ENCODE data around the gene RSPH3.
"Not testable (repeated sequence)": the region's sequence is repeated elsewhere in the genome, so short reads cannot be mapped to it uniquely, and the experiment has no call there.

RSPH3 gene

GRCh38 chr6:159023893-159024292, 23.9 kb upstream of the RSPH3 start:
- DNase-seq (ENCODE audit: low read depth): no peak

GRCh38 chr6:159020011-159020410, 20.0 kb upstream of the RSPH3 start:
- no peak for DNase-seq (ENCODE audit: low read depth)

- DNase-seq (ENCODE audit: low read depth): no peak
Measured at GRCh38 chr6:159017757-159018559, 18.0 kb upstream of the RSPH3 start.

GRCh38 chr6:159014406-159014805, 14.4 kb upstream of the RSPH3 start:
- DNase-seq (ENCODE audit: low read depth): no peak

GRCh38 chr6:159013229-159013628, 13.2 kb upstream of the RSPH3 start:
- DNase-seq (ENCODE audit: low read depth): no peak

- no peak for DNase-seq (ENCODE audit: low read depth)
Measured at GRCh38 chr6:159012201-159012600, 12.2 kb upstream of the RSPH3 start.

- not testable (repeated sequence) for DNase-seq (ENCODE audit: low read depth)
Measured at GRCh38 chr6:159010037-159010612, 10.1 kb upstream of the RSPH3 start.

GRCh38 chr6:159008656-159009288, 8.8 kb upstream of the RSPH3 start:
- DNase-seq (ENCODE audit: low read depth): peak; percentile 12

GRCh38 chr6:159007510-159007909, 7.5 kb upstream of the RSPH3 start:
- no peak for DNase-seq (ENCODE audit: low read depth)

- DNase-seq (ENCODE audit: low read depth): no peak
Measured at GRCh38 chr6:159005436-159005835, 5.4 kb upstream of the RSPH3 start.

GRCh38 chr6:159004592-159004991, 4.6 kb upstream of the RSPH3 start:
- DNase-seq (ENCODE audit: low read depth): no peak

GRCh38 chr6:159002432-159003155, 2.6 kb upstream of the RSPH3 start:
- DNase-seq (ENCODE audit: low read depth): no peak

GRCh38 chr6:158999154-158999665, 792 bp downstream of the RSPH3 start:
- no peak for DNase-seq (ENCODE audit: low read depth)

GRCh38 chr6:158996856-158997255, 3.1 kb downstream of the RSPH3 start:
- no peak for DNase-seq (ENCODE audit: low read depth)

- no peak for DNase-seq (ENCODE audit: low read depth)
Measured at GRCh38 chr6:158993639-158994038, 6.4 kb downstream of the RSPH3 start.

- DNase-seq (ENCODE audit: low read depth): no peak
Measured at GRCh38 chr6:158991017-158991723, 8.8 kb downstream of the RSPH3 start.

- DNase-seq (ENCODE audit: low read depth): not testable (repeated sequence)
Measured at GRCh38 chr6:158989711-158990110, 10.3 kb downstream of the RSPH3 start.

GRCh38 chr6:158988477-158988876, 11.5 kb downstream of the RSPH3 start:
- no peak for DNase-seq (ENCODE audit: low read depth)

GRCh38 chr6:158987657-158988056, 12.3 kb downstream of the RSPH3 start:
- DNase-seq (ENCODE audit: low read depth): no peak

- DNase-seq (ENCODE audit: low read depth): no peak
Measured at GRCh38 chr6:158978757-158979156, 21.2 kb downstream of the RSPH3 start.

- no peak for DNase-seq (ENCODE audit: low read depth)
Measured at GRCh38 chr6:158977382-158977781, 22.6 kb downstream of the RSPH3 start.
